Endothelial cell of umbilical vein (primary cell): ENCODE measurements around the gene TBC1D30. TPM values are rescaled to one million over a fixed set of nuclear protein-coding genes. Genes with fewer than 3 reads are reported as not detected.

Source experiments
- BruUV-seq: library from RNA; stranded (reverse); fragments of 400-500 nt; replicated peaks from 2 replicates; lab custom pipeline; 2021; lab: Mats Ljungman, UMichigan
- CTCF ChIA-PET: fragments of 300-600, 350-600 bp; sonication (Branson Sonifier 250); formaldehyde crosslinking; loops from one replicate; lab custom pipeline; 2021; ENCODE audit warnings: antibody characterized with exemption, inconsistent platforms; lab: Charles Lee
- POLR2A ChIA-PET: fragments of 300-600, 350-600 bp; sonication (Branson Sonifier 250); formaldehyde crosslinking; loops from one replicate; lab custom pipeline; 2021; ENCODE audit warnings: antibody characterized with exemption, inconsistent platforms; lab: Charles Lee
- DNase-seq: peaks from one replicate; pipeline ENCODE4 v3.0.0-alpha.2; 2011; ENCODE audit warnings: low read depth, low spot score
- FAIRE-seq: peaks from 2 replicates; lab custom pipeline; 2011; peaks lifted over from hg19 to GRCh38; lab: Jason Lieb, UNC
- H2AFZ ChIP-seq: 2 replicates; pipeline ENCODE4 v1.6.0; 2012; ENCODE audit warnings: low read depth, low read length, control low read depth, inconsistent platforms
- H3K27ac ChIP-seq: 2 replicates; pipeline ENCODE4 v1.5.1; 2011; ENCODE audit warnings: low read depth, mild to moderate bottlenecking, control low read depth, low read length, moderate library complexity; ENCODE audit not compliant: insufficient read depth
- H3K27me3 ChIP-seq, 2 experiments: 2 replicates each; pipeline versions ENCODE4 v1.6.0 to v1.6.1; 2011; ENCODE audit warnings: low read length in 2 of 2, mixed read lengths in 1 of 2; ENCODE audit not compliant: control insufficient read depth in 2 of 2, insufficient read depth in 2 of 2
- H3K36me3 ChIP-seq, 2 experiments: 2 replicates in 1 of 2; 3 replicates in 1 of 2; pipeline ENCODE4 v1.5.1; 2011; ENCODE audit warnings: low read length in 2 of 2, mild to moderate bottlenecking in 1 of 2, moderate library complexity in 1 of 2; ENCODE audit not compliant: control insufficient read depth in 2 of 2, insufficient read depth in 2 of 2; ENCODE audit errors: extremely low read depth in 1 of 2
- H3K4me1 ChIP-seq: 3 replicates; pipeline ENCODE4 v1.5.1; 2011; ENCODE audit warnings: mild to moderate bottlenecking, low read length; ENCODE audit not compliant: control insufficient read depth, insufficient read depth; ENCODE audit errors: extremely low read depth
- H3K4me2 ChIP-seq: 2 replicates; pipeline ENCODE4 v1.6.1; 2011; ENCODE audit warnings: low read length, control low read depth, mixed read lengths; ENCODE audit not compliant: insufficient read depth
- H3K4me3 ChIP-seq, 3 experiments: fragments of 200-600 bp in 1 of 3; sonication (generic), shearing (Covaris generic) in 1 of 3; replicated peaks in 1 of 3; 2 replicates each; pipeline ENCODE4 v1.5.1; 2011 to 2016; ENCODE audit warnings: control low read depth in 3 of 3, low read length in 3 of 3, mild to moderate bottlenecking in 2 of 3, inconsistent platforms in 1 of 3, low read depth in 1 of 3, moderate library complexity in 1 of 3; ENCODE audit not compliant: insufficient read depth in 1 of 3
- H3K79me2 ChIP-seq: 2 replicates; pipeline ENCODE4 v1.6.0; 2012; ENCODE audit warnings: low read length, inconsistent platforms; ENCODE audit not compliant: control insufficient read depth, insufficient read depth
- H3K9ac ChIP-seq: replicated peaks from 2 replicates; pipeline ENCODE3; 2011; ENCODE audit warnings: low read length, control low read depth; ENCODE audit not compliant: insufficient read depth; ENCODE audit errors: extremely low read depth
- H3K9me1 ChIP-seq: replicated peaks from 3 replicates; pipeline ENCODE4 v1.6.0; 2011; ENCODE audit warnings: mild to moderate bottlenecking, low read length; ENCODE audit not compliant: control insufficient read depth, insufficient read depth; ENCODE audit errors: extremely low read depth
- H3K9me3 ChIP-seq: replicated peaks from 2 replicates; pipeline ENCODE4 v1.5.1; 2012; ENCODE audit warnings: low read length, inconsistent platforms; ENCODE audit not compliant: control insufficient read depth, insufficient read depth
- H4K20me1 ChIP-seq: replicated peaks from 2 replicates; pipeline ENCODE3; 2011; ENCODE audit warnings: mild to moderate bottlenecking, low read length; ENCODE audit not compliant: control insufficient read depth, insufficient read depth; ENCODE audit errors: extremely low read depth
- CTCF ChIP-seq, 2 donors: IDR thresholded peaks; 1 replicate in 1 of 2; 2 replicates in 1 of 2; pipeline ENCODE4 v1.5.1; 2011; ENCODE audit warnings: low read length in 2 of 2, mild to moderate bottlenecking in 2 of 2, moderate library complexity in 2 of 2, control low read depth in 1 of 2, inconsistent platforms in 1 of 2, low read depth in 1 of 2; ENCODE audit not compliant: insufficient read depth in 1 of 2; ENCODE audit errors: extremely low read depth in 1 of 2
- GATA2 ChIP-seq: IDR thresholded peaks from 2 replicates; pipeline ENCODE4 v1.7.0; 2011; ENCODE audit warnings: low read depth, mild to moderate bottlenecking, moderate library complexity, mixed read lengths, low read length; ENCODE audit not compliant: insufficient read length, insufficient read depth
- JUN ChIP-seq: IDR thresholded peaks from 2 replicates; pipeline ENCODE4 v1.6.1; 2011; ENCODE audit warnings: borderline replicate concordance, low read depth; ENCODE audit not compliant: insufficient read length, insufficient read depth
- MAX ChIP-seq: IDR thresholded peaks from 2 replicates; pipeline ENCODE4 v1.6.1; 2011; ENCODE audit not compliant: insufficient read depth, insufficient read length
- MYC ChIP-seq: IDR thresholded peaks from one replicate; pipeline ENCODE4 v1.6.1; 2011; ENCODE audit warnings: mild to moderate bottlenecking, low read depth, low read length
- POLR2A ChIP-seq: IDR thresholded peaks from 2 replicates; pipeline ENCODE4 v1.6.1; 2012; ENCODE audit warnings: low read depth, mild to moderate bottlenecking, control low read depth, low read length
- POLR2AphosphoS5 ChIP-seq: IDR thresholded peaks from 2 replicates; pipeline ENCODE4 v1.6.1; 2012; ENCODE audit warnings: low read depth, mild to moderate bottlenecking, control low read depth, low read length, moderate library complexity; ENCODE audit not compliant: insufficient read depth
- dilution Hi-C: fragments of 300-500 bp; cut with MboI; formaldehyde crosslinking; loops from one replicate; pipeline ENCODE4 v1.15.0; 2019; ENCODE audit warnings: low sequenced_read_pairs; ENCODE audit not compliant: extremely low pct_ligation_motif_present
- intact Hi-C: fragments of 100-400 bp; cut with micrococcal nuclease; formaldehyde crosslinking; loops from one replicate; pipeline ENCODE4 v1.10.0; 2022
- polyA plus RNA-seq, 4 experiments: library from polyadenylated mRNA; depleted of rRNA in 3 of 4; stranded (reverse) in 3 of 4; unstranded in 1 of 4; fragments of >200 nt; gene quantifications; 2 replicates each; pipeline versions ENCODE4 v1.2.1 to v1.2.3, GENCODE V29; 2011 to 2012; ENCODE audit warnings: missing spikeins in 1 of 4
- total RNA-seq: library from RNA; stranded (reverse); gene quantifications from 2 replicates; pipeline ENCODE4 v1.2.3, GENCODE V29; 2021

The TBC1D30 gene
- total and polyA plus RNA-seq, 2 donors (not counting 3 experiments of a cell fraction or from before 2014, with no cell fraction given): 4.4 to 7.6 TPM

- Histone ChIP-seq H3K27me3 (no peaks in the 10 kb centered on the region), H4K20me1 (no peaks in the 10 kb centered on the region), H3K4me2 (no peak overlapping the region), H3K9me1 (no peaks in the 10 kb centered on the region), H3K27ac (no peak overlapping the region), H3K4me3 (no peak overlapping the region), H3K4me1 (peaks cover 16% of the 10 kb centered on the region), H3K79me2 (peaks cover 4% of the 10 kb centered on the region), H3K9me3 (no peaks in the 10 kb centered on the region), H2AFZ (no peak overlapping the region), H3K9ac (no peak overlapping the region), H3K36me3 (no peaks in the 10 kb centered on the region)
- TF ChIP-seq CTCF (IDR thresholded peaks at IDR 0.05; ENCODE audit: extremely low read depth in 1 of 2, insufficient read depth in 1 of 2, low read depth in 1 of 2, low read length in 2 of 2) (no peak), MYC (no peak), GATA2 (no peak), POLR2A (no peak), MAX (no peak), POLR2AphosphoS5 (no peak), JUN (no peak)
- dilution Hi-C loops (no loop called here), intact Hi-C loops (no loop called here)
- POLR2A ChIA-PET: no interaction called here
- FAIRE-seq (no peak), DNase-seq (no peak)
- CTCF ChIA-PET: interaction anchor here (1.0 to 1.8 kb wide), 3 partner anchors 10 to 237 kb away, joined by 3 to 8 read pairs (median 4); no protein-coding TSS in a partner anchor
- no TSS peak for BruUV-seq
These were observed 38.6 kb upstream of the TBC1D30 start for GRCh38 chr12:64785838-64786237.
